Heart left ventricle (tissue), 16 donors: ENCODE data around the gene MRS2. TPM values are rescaled to one million over a fixed set of nuclear protein-coding genes. Genes with fewer than 3 reads are reported as not detected.

Source experiments
- ATAC-seq, 4 donors: fragments of 200-7000 bp; cut with Tn5 transposase; one replicate each; pipeline ENCODE4 v1.9.1; 2020 to 2022; ENCODE audit warnings: moderate library complexity in 4 of 4, mild to moderate bottlenecking in 3 of 4, moderate number of reproducible peaks in 1 of 4
- DNase-seq, 5 donors: peaks; one replicate each; pipeline ENCODE4 v3.0.0-alpha.2; 2020
- H3K27ac ChIP-seq, 12 donors: fragments of 200-600 bp; sonication (generic) in 4 of 12; one replicate each; pipeline versions ENCODE4 v1.5.0 to v1.8.0; 2016 to 2022; ENCODE audit warnings: mild to moderate bottlenecking in 2 of 12
- H3K27me3 ChIP-seq, 9 donors: fragments of 200-600 bp; sonication (generic) in 2 of 9; one replicate each; pipeline versions ENCODE4 v1.5.1 to v1.8.0; 2016 to 2022; ENCODE audit warnings: mild to moderate bottlenecking in 3 of 9
- H3K36me3 ChIP-seq, 9 donors: fragments of 200-600 bp; sonication (generic) in 2 of 9; one replicate each; pipeline versions ENCODE4 v1.5.0 to v1.8.0; 2018 to 2022; ENCODE audit warnings: mild to moderate bottlenecking in 2 of 9
- H3K4me1 ChIP-seq, 12 donors: fragments of 200-600 bp; sonication (generic) in 4 of 12; one replicate each; pipeline versions ENCODE4 v1.5.0 to v1.8.0; 2016 to 2022; ENCODE audit warnings: mild to moderate bottlenecking in 3 of 12
- H3K4me3 ChIP-seq, 12 donors: fragments of 200-600 bp; sonication (generic) in 4 of 12; one replicate each; pipeline versions ENCODE4 v1.5.0 to v1.8.0; 2017 to 2022; ENCODE audit warnings: mild to moderate bottlenecking in 9 of 12, moderate library complexity in 4 of 12
- H3K9me3 ChIP-seq, 12 donors: fragments of 200-600 bp; sonication (generic) in 4 of 12; one replicate each; pipeline versions ENCODE4 v1.5.0 to v1.8.0; 2016 to 2022; ENCODE audit warnings: mild to moderate bottlenecking in 1 of 12
- POLR2A ChIP-seq, 2 donors: fragments of 450-650 bp; IDR thresholded peaks; one replicate each; pipeline ENCODE4 v1.6.1; 2017; ENCODE audit warnings: antibody characterized with exemption in 2 of 2, mild to moderate bottlenecking in 2 of 2, moderate library complexity in 2 of 2
- WGBS, 4 donors: extraction: QIAGEN DNeasy Blood & Tissue Kit in 2 of 4; methylation state at CpG; one replicate each; pipeline versions ENCODE4 v1.1.5 to v1.1.7; 2013 to 2018; 5-methylcytosine and 5-hydroxymethylcytosine counted together
- intact Hi-C, 10 donors: fragments of 100-400 bp; cut with DNase I; formaldehyde crosslinking; loops; one replicate each; pipeline versions ENCODE4 v1.11.1 to v1.14.2; 2022
- polyA plus RNA-seq, 2 donors: library from polyadenylated mRNA; stranded (reverse); fragments of 200-250 nt; gene quantifications; one replicate each; pipeline ENCODE4 v1.2.3, GENCODE V29; 2013
- total RNA-seq, 9 donors: library from RNA; depleted of rRNA in 2 of 9; stranded (reverse); fragments of >200 nt in 2 of 9; fragmentation: NEBNext Ultra II Directional in 3 of 9; extraction: Animal tissue kit (Norgen Biotek cat#: 25700) in 3 of 9; gene quantifications; one replicate each; pipeline versions ENCODE4 v1.1.0 to v1.2.4, GENCODE V29; 2016 to 2023
- TF ChIP-seq, protein P1 (sequence below), 12 donors: fragments of 200-600 bp; sonication (generic) in 4 of 12; IDR thresholded peaks; one replicate each; pipeline versions ENCODE4 v1.5.0 to v1.8.0; 2018 to 2022; ENCODE audit warnings: antibody characterized with exemption in 12 of 12, mild to moderate bottlenecking in 5 of 12
- donor health status: ischemic (EF 13 %, LVEDD 7.1; RV severe dilation, severe dysfunction).
- donor health status: healthy with polysubstance abuse.
- donor health status: DM: no; HTN: yes; CAD: no.
- donor health status: DM: no; HTN: no; CAD: no.
- donor health status: ischemic (EF 25% LVEDD 6.9; RV normal size, moderate dysfunction).
- donor health status: ischemic (EF 25% LVEDD 5.7; RV mildly dilated, moderate dysfunction).
- donor health status: healthy.
- donor health status: DM: yes; HTN: yes; CAD: no.
- donor health status: ischemic (EF 35%, LVEDD 5.7; RV mildly dilated, moderate dysfunction).
- donor health status: nonischemic (EF 11% LVEDD 7.7; RV severe dilation, severe dysfunction).
- donor health status: DM: yes; HTN: yes; CAD: no.
- donor health status: PGD.
- donor health status: ischemic (EF 29% LVEDD 5.4; RV normal size, mild dysfunction).
- donor health status: nonischemic (EF 23%, LVEDD 6.1; RV moderate dilation, normal function).

Gene MRS2
- total and polyA plus RNA-seq, 11 donors: 24.4 to 61.3 (median 40.2) TPM

DNA sequence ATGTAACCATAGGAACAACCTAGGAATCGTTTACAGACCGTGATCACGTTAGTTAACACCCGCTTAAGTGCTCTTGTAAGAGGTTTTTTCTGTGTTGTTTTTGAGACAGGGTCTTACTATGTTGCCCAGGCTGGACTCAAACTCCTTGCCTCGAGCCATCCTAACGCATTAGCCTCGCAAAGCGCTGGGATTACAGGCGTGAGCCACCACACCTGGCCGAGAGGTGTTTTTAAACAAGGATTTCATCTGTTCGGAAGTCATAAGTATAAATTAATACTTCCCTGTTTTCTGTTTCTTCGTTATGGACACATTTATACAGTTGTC, 727 bp downstream of the MRS2 start:
- TF ChIP-seq, protein P1, sequence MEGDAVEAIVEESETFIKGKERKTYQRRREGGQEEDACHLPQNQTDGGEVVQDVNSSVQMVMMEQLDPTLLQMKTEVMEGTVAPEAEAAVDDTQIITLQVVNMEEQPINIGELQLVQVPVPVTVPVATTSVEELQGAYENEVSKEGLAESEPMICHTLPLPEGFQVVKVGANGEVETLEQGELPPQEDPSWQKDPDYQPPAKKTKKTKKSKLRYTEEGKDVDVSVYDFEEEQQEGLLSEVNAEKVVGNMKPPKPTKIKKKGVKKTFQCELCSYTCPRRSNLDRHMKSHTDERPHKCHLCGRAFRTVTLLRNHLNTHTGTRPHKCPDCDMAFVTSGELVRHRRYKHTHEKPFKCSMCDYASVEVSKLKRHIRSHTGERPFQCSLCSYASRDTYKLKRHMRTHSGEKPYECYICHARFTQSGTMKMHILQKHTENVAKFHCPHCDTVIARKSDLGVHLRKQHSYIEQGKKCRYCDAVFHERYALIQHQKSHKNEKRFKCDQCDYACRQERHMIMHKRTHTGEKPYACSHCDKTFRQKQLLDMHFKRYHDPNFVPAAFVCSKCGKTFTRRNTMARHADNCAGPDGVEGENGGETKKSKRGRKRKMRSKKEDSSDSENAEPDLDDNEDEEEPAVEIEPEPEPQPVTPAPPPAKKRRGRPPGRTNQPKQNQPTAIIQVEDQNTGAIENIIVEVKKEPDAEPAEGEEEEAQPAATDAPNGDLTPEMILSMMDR (IDR thresholded peaks at IDR 0.05): no peak
- no peak for TF ChIP-seq POLR2A (IDR thresholded peaks at IDR 0.05)
- Histone ChIP-seq H3K4me3 (peak overlapping the region; percentile 66 to 100 (median 84)), H3K27ac (peak overlapping the region; percentile 70 to 94 (median 88)), H3K36me3 (peaks cover 0 to 40% (median 35%) of the 10 kb centered on the region in 9 donors), H3K27me3 (peaks cover 0 to 14% (median 5%) of the 10 kb centered on the region in 9 donors), H3K9me3 (no peaks in the 10 kb centered on the region), H3K4me1 (peaks cover 0 to 27% (median 15%) of the 10 kb centered on the region in 12 donors)
- intact Hi-C loops: no loop called here
- DNase-seq: no peak
- 6 to 11% (median 6%) methylated on average over 12 of the region's 12 CpGs for WGBS, 4 donors
- no peak for ATAC-seq

DNA sequence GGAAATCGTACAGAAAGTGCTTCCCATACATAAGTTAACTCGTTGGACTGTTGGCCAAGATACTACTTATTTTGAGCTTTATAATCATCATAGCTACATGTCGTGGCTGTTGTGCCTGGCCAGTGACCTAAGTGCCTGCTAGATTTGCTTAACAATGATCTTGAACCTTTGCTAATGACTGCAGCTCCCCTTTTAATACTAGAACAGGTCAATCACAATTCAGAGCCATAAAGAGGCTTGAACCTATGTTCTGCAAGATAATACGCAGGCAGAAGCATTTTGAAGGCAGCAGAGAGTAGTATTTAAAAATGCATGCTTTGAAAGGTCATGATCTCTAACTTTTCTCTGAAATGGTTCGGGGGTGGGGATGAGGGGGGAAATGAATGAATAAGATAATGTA, 2.5 kb downstream of the MRS2 start:
- H3K27ac ChIP-seq: no peak overlapping the region
- TF ChIP-seq, protein P1 (IDR thresholded peaks at IDR 0.05): no peak
- TF ChIP-seq POLR2A (IDR thresholded peaks at IDR 0.05): no peak
- peaks cover 0 to 58% (median 53%) of the 10 kb centered on the region in 9 donors for H3K36me3 ChIP-seq
- ATAC-seq (no peak), DNase-seq (no peak)
- H3K9me3 ChIP-seq: no peaks in the 10 kb centered on the region
- no peak overlapping the region for H3K4me3 ChIP-seq
- H3K4me1 ChIP-seq: peaks cover 0 to 27% (median 15%) of the 10 kb centered on the region in 12 donors
- peaks cover 0 to 4% (median 0%) of the 10 kb centered on the region in 9 donors for H3K27me3 ChIP-seq
- 83 to 86% (median 85%) methylated on average over 5 of the region's 5 CpGs for WGBS, 4 donors
- intact Hi-C loops: no loop called here

DNA sequence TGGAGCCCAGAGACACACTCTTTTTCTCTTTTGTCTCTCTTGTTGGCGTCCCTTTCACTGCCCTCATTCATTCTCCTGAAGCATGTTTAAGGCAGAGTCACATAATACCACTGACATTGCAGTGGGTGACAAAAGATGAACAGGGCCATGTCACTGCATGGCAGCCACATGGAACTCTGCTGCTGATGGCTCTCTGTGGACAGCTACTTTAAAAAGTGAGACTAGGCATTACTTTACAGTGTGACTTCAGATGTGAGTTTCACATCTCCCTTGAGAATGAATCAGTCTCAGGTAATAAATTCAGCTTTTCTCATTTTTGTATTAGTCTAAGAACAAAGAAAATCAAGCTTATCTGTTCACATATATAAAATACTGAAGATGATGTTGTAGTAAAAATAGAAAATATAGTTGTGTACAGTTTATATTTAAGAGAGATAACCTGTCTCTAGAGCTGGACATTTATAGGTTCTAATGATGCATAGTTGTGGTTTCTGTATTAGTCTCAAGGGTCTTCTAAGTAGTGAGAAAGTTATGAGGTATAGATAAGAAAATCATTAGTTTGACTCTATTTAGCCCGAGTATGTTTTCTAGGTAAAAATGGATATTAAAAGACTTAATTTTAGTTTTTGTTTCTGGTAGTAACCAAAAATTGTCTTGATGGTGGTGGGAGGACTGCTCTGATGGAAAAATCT, 6.1 kb downstream of the MRS2 start:
- Histone ChIP-seq H3K9me3 (no peaks in the 10 kb centered on the region), H3K4me3 (no peak overlapping the region), H3K27ac (no peak overlapping the region), H3K27me3 (no peaks in the 10 kb centered on the region), H3K36me3 (peaks cover 0 to 94% (median 89%) of the 10 kb centered on the region in 9 donors), H3K4me1 (peaks cover 0 to 18% (median 8%) of the 10 kb centered on the region in 12 donors)
- 75 to 90% (median 83%) methylated on average over 2 of the region's 2 CpGs for WGBS, 4 donors
- no peak for ATAC-seq
- intact Hi-C loops: no loop called here
- TF ChIP-seq, protein P1 (IDR thresholded peaks at IDR 0.05): no peak
- TF ChIP-seq POLR2A (IDR thresholded peaks at IDR 0.05): no peak
- DNase-seq: no peak

DNA sequence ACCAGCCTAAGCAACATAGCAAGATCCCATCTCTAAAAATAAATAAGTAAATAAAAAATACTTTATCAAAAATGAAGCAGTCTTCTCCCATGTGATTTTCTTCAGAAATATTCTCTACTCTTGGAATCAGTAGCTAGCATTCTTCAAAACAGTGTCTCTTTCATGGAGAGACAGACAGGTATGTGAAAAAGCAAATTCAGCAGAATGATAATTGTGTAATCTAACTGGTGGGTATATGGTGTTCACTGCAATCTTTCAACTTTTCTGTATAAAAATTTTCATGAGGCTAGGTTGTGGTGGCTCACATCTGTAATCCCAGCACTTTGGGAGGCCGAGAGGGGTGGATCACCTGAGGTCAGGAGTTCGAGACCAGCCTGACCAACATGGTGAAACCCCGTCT, 7.9 kb downstream of the MRS2 start:
- Histone ChIP-seq H3K27me3 (no peaks in the 10 kb centered on the region), H3K27ac (no peak overlapping the region), H3K36me3 (peaks cover 0 to 97% (median 93%) of the 10 kb centered on the region in 9 donors), H3K4me1 (peaks cover 0 to 11% (median 0%) of the 10 kb centered on the region in 12 donors), H3K4me3 (no peak overlapping the region), H3K9me3 (no peaks in the 10 kb centered on the region)
- no peak for ATAC-seq
- 93 to 98% (median 96%) methylated on average over 3 of the region's 3 CpGs for WGBS, 4 donors
- intact Hi-C loops: no loop called here
- DNase-seq: no peak
- TF ChIP-seq POLR2A (IDR thresholded peaks at IDR 0.05): no peak
